ENCODE results near the gene AK4.
"Not testable (repeated sequence)": the region's sequence is repeated elsewhere in the genome, so short reads cannot be mapped to it uniquely, and the experiment has no call there.

- TF ChIP-seq, protein P1, sequence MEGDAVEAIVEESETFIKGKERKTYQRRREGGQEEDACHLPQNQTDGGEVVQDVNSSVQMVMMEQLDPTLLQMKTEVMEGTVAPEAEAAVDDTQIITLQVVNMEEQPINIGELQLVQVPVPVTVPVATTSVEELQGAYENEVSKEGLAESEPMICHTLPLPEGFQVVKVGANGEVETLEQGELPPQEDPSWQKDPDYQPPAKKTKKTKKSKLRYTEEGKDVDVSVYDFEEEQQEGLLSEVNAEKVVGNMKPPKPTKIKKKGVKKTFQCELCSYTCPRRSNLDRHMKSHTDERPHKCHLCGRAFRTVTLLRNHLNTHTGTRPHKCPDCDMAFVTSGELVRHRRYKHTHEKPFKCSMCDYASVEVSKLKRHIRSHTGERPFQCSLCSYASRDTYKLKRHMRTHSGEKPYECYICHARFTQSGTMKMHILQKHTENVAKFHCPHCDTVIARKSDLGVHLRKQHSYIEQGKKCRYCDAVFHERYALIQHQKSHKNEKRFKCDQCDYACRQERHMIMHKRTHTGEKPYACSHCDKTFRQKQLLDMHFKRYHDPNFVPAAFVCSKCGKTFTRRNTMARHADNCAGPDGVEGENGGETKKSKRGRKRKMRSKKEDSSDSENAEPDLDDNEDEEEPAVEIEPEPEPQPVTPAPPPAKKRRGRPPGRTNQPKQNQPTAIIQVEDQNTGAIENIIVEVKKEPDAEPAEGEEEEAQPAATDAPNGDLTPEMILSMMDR (IDR thresholded peaks at IDR 0.05) = not testable (repeated sequence)
- TF ChIP-seq POLR2A (IDR thresholded peaks at IDR 0.05) = not testable (repeated sequence)
Observed at GRCh38 chr1:65237088-65237487, 89.1 kb downstream of the AK4 start.

Measured in esophagus squamous epithelium (tissue), 4 donors.